Esophagus squamous epithelium (tissue), 5 donors: ENCODE measurements around the gene ACOT12. TPM values are rescaled to one million over a fixed set of nuclear protein-coding genes. Genes with fewer than 3 reads are reported as not detected.

ENCODE experiments used
- DNase-seq: peaks from one replicate; lab custom pipeline; 2025; lab: John Stamatoyannopoulos, UW
- H3K27ac ChIP-seq, 4 donors: fragments of 200-600 bp; sonication (generic); one replicate each; pipeline ENCODE4 v1.5.1; 2016 to 2019; ENCODE audit warnings: mild to moderate bottlenecking in 1 of 4
- H3K27me3 ChIP-seq, 4 donors: fragments of 200-600 bp; sonication (generic); 1 replicate in 3 of 4; 2 replicates in 1 of 4; pipeline versions ENCODE4 v1.5.1 to v1.6.0; 2017 to 2021; ENCODE audit warnings: antibody characterized with exemption in 1 of 4
- H3K36me3 ChIP-seq, 3 donors: fragments of 200-600 bp; sonication (generic); one replicate each; pipeline ENCODE4 v1.5.1; 2016 to 2019
- H3K4me1 ChIP-seq, 3 donors: fragments of 200-600 bp; sonication (generic); one replicate each; pipeline ENCODE4 v1.5.1; 2017 to 2019
- H3K4me3 ChIP-seq, 4 donors: fragments of 200-600 bp; sonication (generic); 1 replicate in 3 of 4; 2 replicates in 1 of 4; pipeline ENCODE4 v1.5.1; 2016 to 2019; ENCODE audit warnings: mild to moderate bottlenecking in 2 of 4, moderate library complexity in 1 of 4
- H3K9me3 ChIP-seq, 3 donors: fragments of 200-600 bp; sonication (generic); one replicate each; pipeline ENCODE4 v1.5.1; 2016 to 2019
- CTCF ChIP-seq, 6 experiments: fragments of 450-650 bp in 4 of 6; fragments of 200-600 bp in 2 of 6; sonication (generic) in 2 of 6; IDR thresholded peaks; one replicate each; pipeline ENCODE4 v1.5.1; 2016 to 2019; ENCODE audit warnings: antibody characterized with exemption in 6 of 6, mild to moderate bottlenecking in 4 of 6, moderate library complexity in 4 of 6
- POLR2A ChIP-seq, 4 donors: fragments of 450-650 bp; IDR thresholded peaks; one replicate each; pipeline ENCODE4 v1.6.1; 2017; ENCODE audit warnings: antibody characterized with exemption in 4 of 4, mild to moderate bottlenecking in 4 of 4, moderate library complexity in 3 of 4
- WGBS, 2 donors: methylation state at CpG; one replicate each; pipeline ENCODE4 v1.1.5; 2018; 5-methylcytosine and 5-hydroxymethylcytosine counted together
- intact Hi-C: fragments of 100-400 bp; cut with DNase I; formaldehyde crosslinking; loops from one replicate; pipeline ENCODE4 v1.15.0; 2022
- total RNA-seq, 4 donors: library from RNA; depleted of rRNA; stranded (reverse); fragments of >200 nt; gene quantifications; one replicate each; pipeline ENCODE4 v1.1.0, GENCODE V29; 2016
- donor health status: DM: yes; HTN: yes; CAD: no.

ACOT12 gene
- total RNA-seq, 4 donors from 2014 or later = not detected

- H3K4me3 ChIP-seq = no peak overlapping the region
- H3K27ac ChIP-seq = no peak overlapping the region
- intact Hi-C loops = loop anchor here (10.0 kb wide), 2 partner anchors 320 to 740 kb away; no protein-coding TSS in a partner anchor
- no peaks in the 10 kb centered on the region for H3K9me3 ChIP-seq
- 91 to 96% methylated on average over 1 of the region's 1 CpG for WGBS, 2 donors
- H3K27me3 ChIP-seq = no peaks in the 10 kb centered on the region
- H3K4me1 ChIP-seq = peaks cover 4 to 56% (median 7%) of the 10 kb centered on the region in 3 donors
- no peak for TF ChIP-seq CTCF (IDR thresholded peaks at IDR 0.05)
- TF ChIP-seq POLR2A (IDR thresholded peaks at IDR 0.05) = no peak
- peaks cover 0 to 14% (median 0%) of the 10 kb centered on the region in 3 donors for H3K36me3 ChIP-seq
- DNase-seq = no peak
Observed at GRCh38 chr5:81424728-81425127, 30.8 kb upstream of the ACOT12 start.

- H3K4me3 ChIP-seq = no peak overlapping the region
- no peaks in the 10 kb centered on the region for H3K27me3 ChIP-seq
- no peaks in the 10 kb centered on the region for H3K9me3 ChIP-seq
- peak overlapping the region in 2 of 4 donors; percentile 21 to 39 for H3K27ac ChIP-seq
- intact Hi-C loops = loop anchor here (10.0 kb wide), 2 partner anchors 322 to 742 kb away; no protein-coding TSS in a partner anchor
- WGBS, 2 donors = 56 to 57% methylated on average over 2 of the region's 2 CpGs
- TF ChIP-seq CTCF (IDR thresholded peaks at IDR 0.05) = no peak
- no peak for TF ChIP-seq POLR2A (IDR thresholded peaks at IDR 0.05)
- H3K36me3 ChIP-seq = peaks cover 0 to 23% (median 0%) of the 10 kb centered on the region in 3 donors
- peaks cover 4 to 56% (median 7%) of the 10 kb centered on the region in 3 donors for H3K4me1 ChIP-seq
- no peak for DNase-seq
Observed at GRCh38 chr5:81422671-81423070, 28.7 kb upstream of the ACOT12 start.

- Histone ChIP-seq H3K4me1 (peaks cover 4 to 40% (median 7%) of the 10 kb centered on the region in 3 donors), H3K4me3 (no peak overlapping the region), H3K27ac (peak overlapping the region in 1 of 4 donors; percentile 1), H3K9me3 (no peaks in the 10 kb centered on the region), H3K36me3 (peaks cover 0 to 33% (median 0%) of the 10 kb centered on the region in 3 donors), H3K27me3 (no peaks in the 10 kb centered on the region)
- no peak for DNase-seq
- WGBS, 2 donors = 15 to 26% methylated on average over 6 of the region's 6 CpGs
- no peak for TF ChIP-seq CTCF (IDR thresholded peaks at IDR 0.05)
- TF ChIP-seq POLR2A (IDR thresholded peaks at IDR 0.05) = no peak
- intact Hi-C loops = loop anchor here (10.0 kb wide), 2 partner anchors 325 to 745 kb away; no protein-coding TSS in a partner anchor
Observed at GRCh38 chr5:81420039-81420667, 26.2 kb upstream of the ACOT12 start.

GRCh38 chr5:81418606-81419005, 24.7 kb upstream of the ACOT12 start:
- TF ChIP-seq POLR2A (IDR thresholded peaks at IDR 0.05) (no peak), CTCF (IDR thresholded peaks at IDR 0.05) (no peak)
- Histone ChIP-seq H3K4me1 (peaks cover 4 to 35% (median 7%) of the 10 kb centered on the region in 3 donors), H3K4me3 (no peak overlapping the region), H3K27me3 (no peaks in the 10 kb centered on the region), H3K9me3 (no peaks in the 10 kb centered on the region), H3K36me3 (peaks cover 0 to 33% (median 0%) of the 10 kb centered on the region in 3 donors), H3K27ac (no peak overlapping the region)
- no peak for DNase-seq
- intact Hi-C loops = no loop called here

GRCh38 chr5:81417052-81417451, 23.1 kb upstream of the ACOT12 start:
- TF ChIP-seq POLR2A (IDR thresholded peaks at IDR 0.05) (no peak), CTCF (IDR thresholded peaks at IDR 0.05) (no peak)
- H3K27ac ChIP-seq = no peak overlapping the region
- intact Hi-C loops = no loop called here
- H3K4me3 ChIP-seq = no peak overlapping the region
- 75 to 91% methylated on average over 3 to 4 of the region's 4 CpGs for WGBS, 2 donors
- H3K9me3 ChIP-seq = no peaks in the 10 kb centered on the region
- H3K27me3 ChIP-seq = no peaks in the 10 kb centered on the region
- peaks cover 0 to 33% (median 0%) of the 10 kb centered on the region in 3 donors for H3K36me3 ChIP-seq
- DNase-seq = no peak
- peaks cover under 1 to 19% (median 3%) of the 10 kb centered on the region in 3 donors for H3K4me1 ChIP-seq
